H1 (cell line): Measurements from ENCODE around the gene DIP2C. TPM values are rescaled to one million over a fixed set of nuclear protein-coding genes. Genes with fewer than 3 reads are reported as not detected.

Experiments used
- CTCF ChIA-PET: fragments of 300-600 bp; sonication (Branson Sonifier 250); formaldehyde crosslinking; loops from one replicate; lab custom pipeline; 2021; ENCODE audit not compliant: partially characterized antibody; lab: Charles Lee
- POLR2A ChIA-PET: fragments of 300-600 bp; sonication (Branson Sonifier 250); formaldehyde crosslinking; loops from one replicate; lab custom pipeline; 2021; ENCODE audit warnings: inconsistent platforms; ENCODE audit not compliant: partially characterized antibody; lab: Charles Lee
- DNase-seq, 2 experiments: peaks; one replicate each; pipeline versions ENCODE4 v3.0.0 to v3.0.0-alpha.2; 2010 to 2022; ENCODE audit warnings: low spot score in 2 of 2, low read depth in 1 of 2, mixed read lengths in 1 of 2
- FAIRE-seq: peaks from 2 replicates; lab custom pipeline; 2011; peaks lifted over from hg19 to GRCh38; lab: Jason Lieb, UNC
- H2AFZ ChIP-seq: 2 replicates; pipeline ENCODE4 v1.8.1; 2012; ENCODE audit warnings: low read length, inconsistent platforms
- H2AK5ac ChIP-seq: 2 replicates; pipeline ENCODE4 v1.6.1; 2013; ENCODE audit warnings: low read depth, low read length
- H2BK120ac ChIP-seq: replicated peaks from 2 replicates; pipeline ENCODE3; 2013; ENCODE audit warnings: low read depth, low read length, inconsistent platforms
- H2BK12ac ChIP-seq: 2 replicates; pipeline ENCODE4 v1.6.1; 2013; ENCODE audit warnings: low read depth, low read length
- H2BK15ac ChIP-seq: 2 replicates; pipeline ENCODE4 v1.6.1; 2013; ENCODE audit warnings: low read length
- H2BK20ac ChIP-seq: 2 replicates; pipeline ENCODE4 v1.6.1; 2013; ENCODE audit warnings: low read length
- H2BK5ac ChIP-seq: 2 replicates; pipeline ENCODE4 v1.6.1; 2013; ENCODE audit warnings: low read depth, low read length
- H3K14ac ChIP-seq: 2 replicates; pipeline ENCODE4 v1.6.1; 2013; ENCODE audit warnings: inconsistent platforms; ENCODE audit not compliant: insufficient read length
- H3K18ac ChIP-seq: 2 replicates; pipeline ENCODE4 v1.6.1; 2013; ENCODE audit warnings: low read length; ENCODE audit errors: extremely low read depth
- H3K23ac ChIP-seq: 2 replicates; pipeline ENCODE4 v1.6.1; 2013; ENCODE audit warnings: inconsistent platforms; ENCODE audit not compliant: insufficient read length
- H3K23me2 ChIP-seq: 2 replicates; pipeline ENCODE4 v1.6.1; 2013; ENCODE audit warnings: low read depth, low read length
- H3K27ac ChIP-seq: 2 replicates; pipeline ENCODE4 v1.6.1; 2011; ENCODE audit warnings: low read depth, low read length, inconsistent platforms
- H3K27me3 ChIP-seq, 4 experiments: replicated peaks in 1 of 4; 1 replicate in 1 of 4; 2 replicates in 3 of 4; pipeline versions ENCODE4 v1.6.1 to v1.8.1; 2011 to 2013; ENCODE audit warnings: low read length in 3 of 4, mild to moderate bottlenecking in 3 of 4, inconsistent platforms in 2 of 4, mixed read lengths in 2 of 4, moderate library complexity in 1 of 4; ENCODE audit not compliant: control insufficient read depth in 3 of 4, insufficient read depth in 3 of 4; ENCODE audit errors: extremely low read depth in 1 of 4
- H3K36me3 ChIP-seq, 4 experiments: 2 replicates each; pipeline versions ENCODE4 v1.6.1 to v1.8.1; 2011 to 2013; ENCODE audit warnings: mild to moderate bottlenecking in 4 of 4, low read length in 3 of 4, moderate library complexity in 2 of 4, control low read depth in 1 of 4, inconsistent platforms in 1 of 4; ENCODE audit not compliant: insufficient read depth in 4 of 4, control insufficient read depth in 2 of 4
- H3K4ac ChIP-seq: replicated peaks from 2 replicates; pipeline ENCODE3; 2013; ENCODE audit warnings: low read length, low read depth, mixed read lengths, inconsistent platforms; ENCODE audit not compliant: insufficient read length
- H3K4me1 ChIP-seq, 4 experiments: replicated peaks in 1 of 4; 1 replicate in 1 of 4; 2 replicates in 3 of 4; pipeline versions ENCODE4 v1.6.1 to v1.8.1; 2011 to 2013; ENCODE audit warnings: low read length in 3 of 4, inconsistent platforms in 2 of 4, mixed read lengths in 1 of 4; ENCODE audit not compliant: insufficient read depth in 4 of 4, control insufficient read depth in 3 of 4
- H3K4me2 ChIP-seq, 2 experiments: 2 replicates each; pipeline versions ENCODE4 v1.6.1 to v1.8.1; 2011 to 2013; ENCODE audit warnings: low read depth in 2 of 2, low read length in 2 of 2, control low read depth in 1 of 2, inconsistent platforms in 1 of 2, mild to moderate bottlenecking in 1 of 2; ENCODE audit not compliant: insufficient read depth in 1 of 2
- H3K4me3 ChIP-seq, 4 experiments: fragments of 200-600, 300-600 bp in 1 of 4; sonication (generic), shearing (Covaris generic), sonication (Bioruptor Twin) in 1 of 4; 2 replicates each; pipeline versions ENCODE4 v1.5.1 to v1.8.1; 2011 to 2016; ENCODE audit warnings: low read length in 4 of 4, low read depth in 3 of 4, control low read depth in 2 of 4, inconsistent platforms in 2 of 4, mild to moderate bottlenecking in 2 of 4, mixed read lengths in 1 of 4, moderate library complexity in 1 of 4; ENCODE audit not compliant: insufficient read depth in 2 of 4; ENCODE audit errors: extremely low read depth in 1 of 4
- H3K56ac ChIP-seq: replicated peaks from 2 replicates; pipeline ENCODE3; 2013; ENCODE audit warnings: low read depth, mild to moderate bottlenecking, mixed read lengths, low read length, inconsistent platforms; ENCODE audit not compliant: insufficient read length
- H3K79me1 ChIP-seq: 2 replicates; pipeline ENCODE4 v1.6.1; 2013; ENCODE audit warnings: low read depth, low read length, control low read depth
- H3K79me2 ChIP-seq, 2 experiments: 2 replicates each; pipeline versions ENCODE4 v1.6.1 to v1.8.1; 2012 to 2013; ENCODE audit warnings: low read length in 2 of 2, mild to moderate bottlenecking in 2 of 2, inconsistent platforms in 1 of 2; ENCODE audit not compliant: insufficient read depth in 2 of 2, control insufficient read depth in 1 of 2
- H3K9ac ChIP-seq, 4 experiments: replicated peaks in 1 of 4; 1 replicate in 1 of 4; 2 replicates in 3 of 4; pipeline versions ENCODE4 v1.6.1 to v1.8.1; 2011 to 2013; ENCODE audit warnings: low read depth in 3 of 4, low read length in 3 of 4, control low read depth in 2 of 4, mild to moderate bottlenecking in 2 of 4, moderate library complexity in 2 of 4, inconsistent platforms in 1 of 4; ENCODE audit errors: extremely low read depth in 1 of 4
- H3K9me3 ChIP-seq, 2 experiments: 2 replicates each; pipeline versions ENCODE4 v1.6.1 to v1.8.1; 2012 to 2013; ENCODE audit warnings: mild to moderate bottlenecking in 2 of 2, moderate library complexity in 2 of 2, control low read depth in 1 of 2, inconsistent platforms in 1 of 2, low read depth in 1 of 2, low read length in 1 of 2, mixed read lengths in 1 of 2; ENCODE audit not compliant: insufficient read depth in 2 of 2
- H4K20me1 ChIP-seq, 2 experiments: replicated peaks in 1 of 2; 2 replicates each; pipeline versions ENCODE3 to v1.8.1; 2011 to 2013; ENCODE audit warnings: inconsistent platforms in 2 of 2, low read length in 2 of 2, mild to moderate bottlenecking in 1 of 2; ENCODE audit not compliant: insufficient read depth in 2 of 2, control insufficient read depth in 1 of 2
- H4K5ac ChIP-seq: 2 replicates; pipeline ENCODE4 v1.6.1; 2013; ENCODE audit warnings: low read length, low read depth, mixed read lengths, inconsistent platforms; ENCODE audit not compliant: insufficient read length
- H4K8ac ChIP-seq: 2 replicates; pipeline ENCODE4 v1.8.0; 2013; ENCODE audit warnings: mild to moderate bottlenecking, moderate library complexity, low read length, inconsistent platforms; ENCODE audit not compliant: insufficient read depth; ENCODE audit errors: extremely low read depth
- H4K91ac ChIP-seq: replicated peaks from 2 replicates; pipeline ENCODE3; 2013; ENCODE audit warnings: low read length, mixed read lengths, inconsistent platforms; ENCODE audit not compliant: insufficient read length
- CBX5 ChIP-seq: fragments of 300-800, 300-1000 bp; sonication (generic); IDR thresholded peaks from 2 replicates; pipeline ENCODE4 v1.7.1; 2016; ENCODE audit warnings: antibody characterized with exemption, low read length, low read depth
- CREB1 ChIP-seq: IDR thresholded peaks from 2 replicates; pipeline ENCODE4 v1.6.1; 2012; ENCODE audit warnings: inconsistent platforms
- GTF2F1 ChIP-seq: IDR thresholded peaks from 2 replicates; pipeline ENCODE4 v1.6.1; 2012; ENCODE audit warnings: low read depth, low read length, improper control_type of control experiment, borderline replicate concordance
- MAFK ChIP-seq: IDR thresholded peaks from 2 replicates; pipeline ENCODE4 v1.6.1; 2012; ENCODE audit warnings: low read depth, mild to moderate bottlenecking, improper control_type of control experiment, low read length
- NANOG ChIP-seq: IDR thresholded peaks from 2 replicates; pipeline ENCODE4 v1.6.1; 2011; ENCODE audit warnings: low read length, low read depth, mild to moderate bottlenecking, inconsistent platforms; ENCODE audit not compliant: insufficient read depth, poor library complexity, severe bottlenecking
- NRF1 ChIP-seq: IDR thresholded peaks from 2 replicates; pipeline ENCODE4 v1.6.1; 2011; ENCODE audit warnings: mild to moderate bottlenecking, low read depth, low read length, improper control_type of control experiment
- POU5F1 ChIP-seq: IDR thresholded peaks from 2 replicates; pipeline ENCODE4 v1.6.1; 2011; ENCODE audit warnings: low read depth, mild to moderate bottlenecking, low read length, moderate library complexity
- TAF7 ChIP-seq: optimal IDR thresholded peaks from 2 replicates; pipeline ENCODE3; 2011; ENCODE audit warnings: low read depth, mild to moderate bottlenecking, inconsistent platforms, low read length, moderate library complexity, borderline replicate concordance
- ZNF274 ChIP-seq: IDR thresholded peaks from 2 replicates; pipeline ENCODE4 v1.7.0; 2012; ENCODE audit warnings: low read length, borderline replicate concordance; ENCODE audit errors: extremely low read depth
- WGBS, 2 experiments: shearing (Covaris generic) in 1 of 2; methylation state at CpG; one replicate each; pipeline versions ENCODE4 v1.1.6 to v1.1.7; 2013 to 2015; ENCODE audit warnings: low lambda C conversion rate in 2 of 2, mixed read lengths in 2 of 2, inconsistent platforms in 1 of 2, low coverage in 1 of 2, missing lambda C conversion rate in 1 of 2; ENCODE audit not compliant: insufficient replicate concordance in 2 of 2, insufficient coverage in 1 of 2, insufficient read length in 1 of 2; ENCODE audit errors: extremely low coverage in 1 of 2, missing lambda C conversion rate in 1 of 2; 5-methylcytosine and 5-hydroxymethylcytosine counted together
- polyA plus RNA-seq, 7 experiments: library from polyadenylated mRNA; depleted of rRNA in 3 of 7; stranded (reverse) in 5 of 7; unstranded in 2 of 7; fragments of >200 nt in 5 of 7; fragments of 200-250 nt in 2 of 7; gene quantifications; 1 replicate in 5 of 7; 2 replicates in 1 of 7; 4 replicates in 1 of 7; pipeline versions ENCODE4 v1.2.1 to v1.2.3, GENCODE V29; 2011 to 2013; ENCODE audit warnings: missing spikeins in 2 of 7, mixed read lengths in 2 of 7
- total RNA-seq: library from RNA; stranded (reverse); fragmentation: NEBNext Ultra II Directional; extraction: Animal tissue kit (Norgen Biotek cat#: 25700); gene quantifications from 2 replicates; pipeline ENCODE4 v1.2.1, GENCODE V29; 2021

The DIP2C gene
- total and polyA plus RNA-seq, 2 of the 8 experiments (the other 6 are each of a cell fraction or from before 2014, with no cell fraction given) = 3.8 to 9.3 TPM

DNA sequence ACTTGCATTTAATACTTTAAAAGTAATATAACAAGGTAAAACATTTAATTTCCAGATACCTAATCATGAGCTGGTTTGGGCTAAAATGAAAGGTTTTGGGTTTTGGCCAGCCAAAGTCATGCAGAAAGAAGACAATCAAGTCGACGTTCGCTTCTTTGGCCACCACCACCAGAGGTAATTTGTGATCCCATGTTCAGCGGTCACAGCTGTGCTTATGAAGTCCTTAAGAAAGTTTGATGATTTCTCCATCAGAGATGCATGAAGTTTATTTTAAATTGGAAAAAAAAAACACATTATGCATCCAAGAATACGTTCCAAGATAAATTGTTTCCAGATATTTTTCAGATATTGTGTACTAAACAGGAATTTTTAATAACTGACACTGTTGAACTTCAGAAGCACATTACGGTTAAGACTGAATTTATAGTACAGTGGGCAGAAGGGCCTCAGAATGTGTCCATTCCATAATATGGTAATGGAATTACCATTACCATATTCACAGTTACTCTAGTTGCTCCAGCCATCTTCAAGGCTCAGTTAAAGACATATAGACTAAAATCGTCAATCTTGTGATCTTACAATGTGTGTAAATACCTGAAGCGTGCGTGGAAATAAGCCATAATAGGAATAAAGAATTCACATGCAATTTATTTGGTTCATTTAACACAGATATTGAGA, 447.4 kb downstream of the DIP2C start:
- POLR2A ChIA-PET = no interaction called here
- no peaks in the 10 kb centered on the region for H3K23me2 ChIP-seq
- H3K79me2 ChIP-seq = no peaks in the 10 kb centered on the region
- H3K14ac ChIP-seq = no peak overlapping the region
- no peak overlapping the region for H3K9ac ChIP-seq
- no peak overlapping the region for H4K91ac ChIP-seq
- H3K27ac ChIP-seq = no peak overlapping the region
- H3K4me3 ChIP-seq = no peak overlapping the region
- no peak overlapping the region for H4K5ac ChIP-seq
- no peaks in the 10 kb centered on the region for H4K20me1 ChIP-seq
- no peak overlapping the region for H3K23ac ChIP-seq
- no peaks in the 10 kb centered on the region for H3K9me3 ChIP-seq
- FAIRE-seq = no peak
- H2BK5ac ChIP-seq = no peak overlapping the region
- WGBS, 2 experiments = 80% methylated on average over 9 of the region's 9 CpGs; no CpG with 5 or more reads in 1 of the 2 experiments
- no peak overlapping the region for H2BK15ac ChIP-seq
- H3K79me1 ChIP-seq = no peaks in the 10 kb centered on the region
- H3K4me1 ChIP-seq = peaks cover 0 to 3% (median 0%) of the 10 kb centered on the region in 4 experiments; a peak in 2 of 7 replicates
- H2BK120ac ChIP-seq = no peak overlapping the region
- H3K27me3 ChIP-seq = no peaks in the 10 kb centered on the region
- H3K56ac ChIP-seq = no peak overlapping the region
- no peak overlapping the region for H2BK12ac ChIP-seq
- H3K4me2 ChIP-seq = no peak overlapping the region
- no peak overlapping the region for H2AK5ac ChIP-seq
- H4K8ac ChIP-seq = no peak overlapping the region
- no peak overlapping the region for H3K4ac ChIP-seq
- no peak overlapping the region for H3K18ac ChIP-seq
- H2BK20ac ChIP-seq = no peak overlapping the region
- CTCF ChIA-PET = interaction anchor here (1.0 to 5.3 kb wide), 2 partner anchors 12 to 21 kb away, joined by 4 to 36 read pairs; no protein-coding TSS in a partner anchor
- H2AFZ ChIP-seq = no peak overlapping the region
- DNase-seq = no peak
- TF ChIP-seq NRF1 (no peak), CBX5 (no peak), MAFK (no peak), POU5F1 (no peak), TAF7 (no peak), ZNF274 (no peak), CREB1 (no peak), NANOG (no peak), GTF2F1 (no peak)
- H3K36me3 ChIP-seq = peaks cover 0 to 7% (median 4%) of the 10 kb centered on the region in 4 experiments; a peak in 2 of 8 replicates
